Stimulated activated CD8-positive, alpha-beta memory T cell treated with anti-CD3 and anti-CD28 coated beads, Interleukin-12 subunit alpha, Interleukin-12 subunit beta, amount 100 ng/mL, for 1 hour (primary cell): ENCODE data around the gene STX17.
"Not testable (repeated sequence)": the region's sequence is repeated elsewhere in the genome, so short reads cannot be mapped to it uniquely, and the experiment has no call there.

Experiments
- DNase-seq: peaks from one replicate; pipeline ENCODE4 v3.0.0-alpha.2; 2020; ENCODE audit warnings: low read depth

Gene STX17

GRCh38 chr9:99906403-99907207 is at the start of gene STX17:
STX17 (plus strand) TSS chr9:99906654; CDS start chr9:99915240, 8,586 bp downstream.
- DNase-seq = peak; percentile 71

GRCh38 chr9:99857576-99857975 is 48.9 kb upstream of the STX17 start:
- DNase-seq = not testable (repeated sequence)

- DNase-seq = no peak
Measured at GRCh38 chr9:99858087-99858486, 48.4 kb upstream of the STX17 start.

GRCh38 chr9:99859243-99859980 is 47.0 kb upstream of the STX17 start:
- DNase-seq = no peak

GRCh38 chr9:99860266-99860665 is 46.2 kb upstream of the STX17 start:
- DNase-seq = no peak

GRCh38 chr9:99863955-99864354 is 42.5 kb upstream of the STX17 start:
- no peak for DNase-seq

GRCh38 chr9:99866398-99866797 is 40.1 kb upstream of the STX17 start:
- DNase-seq = no peak

GRCh38 chr9:99867536-99867935 is 38.9 kb upstream of the STX17 start:
- no peak for DNase-seq

GRCh38 chr9:99867968-99868367 is 38.5 kb upstream of the STX17 start:
- DNase-seq = no peak

- no peak for DNase-seq
Measured at GRCh38 chr9:99868845-99869244, 37.6 kb upstream of the STX17 start.

- DNase-seq = no peak
Measured at GRCh38 chr9:99870126-99870525, 36.3 kb upstream of the STX17 start.

- DNase-seq = no peak
Measured at GRCh38 chr9:99873531-99873930, 32.9 kb upstream of the STX17 start.

- DNase-seq = no peak
Measured at GRCh38 chr9:99873943-99874584, 32.4 kb upstream of the STX17 start.

- DNase-seq = no peak
Measured at GRCh38 chr9:99876190-99876589, 30.3 kb upstream of the STX17 start.

- no peak for DNase-seq
Measured at GRCh38 chr9:99878651-99879050, 27.8 kb upstream of the STX17 start.

- no peak for DNase-seq
Measured at GRCh38 chr9:99881769-99882168, 24.7 kb upstream of the STX17 start.

- no peak for DNase-seq
Measured at GRCh38 chr9:99885747-99886146, 20.7 kb upstream of the STX17 start.

GRCh38 chr9:99889120-99889519 is 17.3 kb upstream of the STX17 start:
- DNase-seq = no peak

GRCh38 chr9:99894826-99895225 is 11.6 kb upstream of the STX17 start:
- DNase-seq = no peak

- DNase-seq = no peak
Measured at GRCh38 chr9:99895510-99895909, 10.9 kb upstream of the STX17 start.

GRCh38 chr9:99896119-99896518 is 10.3 kb upstream of the STX17 start:
- no peak for DNase-seq

- no peak for DNase-seq
Measured at GRCh38 chr9:99903393-99903792, 3.1 kb upstream of the STX17 start.

GRCh38 chr9:99905833-99906402 is 536 bp upstream of the STX17 start:
- no peak for DNase-seq
